Uterus (tissue), 2 donors: Measurements from ENCODE around the gene CFAP119.

Source experiments
- CTCF ChIP-seq, 4 experiments: fragments of 200-600 bp in 2 of 4; fragments of 450-650 bp in 2 of 4; sonication (generic) in 2 of 4; IDR thresholded peaks; one replicate each; pipeline ENCODE4 v1.5.1; 2016 to 2019; ENCODE audit warnings: antibody characterized with exemption in 4 of 4, mild to moderate bottlenecking in 2 of 4, moderate library complexity in 1 of 4
- POLR2A ChIP-seq, 2 donors: fragments of 450-650 bp; IDR thresholded peaks; one replicate each; pipeline ENCODE4 v1.6.1; 2016; ENCODE audit warnings: antibody characterized with exemption in 2 of 2, mild to moderate bottlenecking in 1 of 2, moderate library complexity in 1 of 2

DNA sequence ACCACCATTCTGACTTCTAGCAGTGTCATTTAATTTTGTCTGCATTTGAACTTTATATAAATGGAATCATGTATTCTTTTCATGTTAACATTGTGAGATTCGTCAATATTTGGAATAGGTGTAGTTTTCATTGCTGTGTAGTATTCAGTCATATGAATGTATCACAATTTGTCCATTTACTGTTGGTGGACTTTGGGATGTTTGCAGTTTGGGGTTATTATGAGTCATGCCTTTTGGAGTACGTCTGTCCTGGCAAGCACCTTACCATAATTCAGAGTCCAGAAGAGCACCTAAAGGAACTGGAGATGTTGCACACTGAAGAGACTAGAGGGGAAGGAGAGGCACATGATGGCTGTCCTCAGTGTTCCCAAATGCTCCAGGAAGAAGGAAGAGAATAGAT lies 16.8 kb downstream of the CFAP119 start:
- no peak for TF ChIP-seq CTCF (IDR thresholded peaks at IDR 0.05)
- no peak for TF ChIP-seq POLR2A (IDR thresholded peaks at IDR 0.05)
